ENCODE measurements around the gene EIF3D. TPM values are rescaled to one million over a fixed set of nuclear protein-coding genes. Genes with fewer than 3 reads are reported as not detected.

EIF3D gene
- total and polyA plus RNA-seq, 9 of the 15 experiments (the other 6 are each of a cell fraction or from before 2014, with no cell fraction given) = 191 to 422 (median 279) TPM

DNA sequence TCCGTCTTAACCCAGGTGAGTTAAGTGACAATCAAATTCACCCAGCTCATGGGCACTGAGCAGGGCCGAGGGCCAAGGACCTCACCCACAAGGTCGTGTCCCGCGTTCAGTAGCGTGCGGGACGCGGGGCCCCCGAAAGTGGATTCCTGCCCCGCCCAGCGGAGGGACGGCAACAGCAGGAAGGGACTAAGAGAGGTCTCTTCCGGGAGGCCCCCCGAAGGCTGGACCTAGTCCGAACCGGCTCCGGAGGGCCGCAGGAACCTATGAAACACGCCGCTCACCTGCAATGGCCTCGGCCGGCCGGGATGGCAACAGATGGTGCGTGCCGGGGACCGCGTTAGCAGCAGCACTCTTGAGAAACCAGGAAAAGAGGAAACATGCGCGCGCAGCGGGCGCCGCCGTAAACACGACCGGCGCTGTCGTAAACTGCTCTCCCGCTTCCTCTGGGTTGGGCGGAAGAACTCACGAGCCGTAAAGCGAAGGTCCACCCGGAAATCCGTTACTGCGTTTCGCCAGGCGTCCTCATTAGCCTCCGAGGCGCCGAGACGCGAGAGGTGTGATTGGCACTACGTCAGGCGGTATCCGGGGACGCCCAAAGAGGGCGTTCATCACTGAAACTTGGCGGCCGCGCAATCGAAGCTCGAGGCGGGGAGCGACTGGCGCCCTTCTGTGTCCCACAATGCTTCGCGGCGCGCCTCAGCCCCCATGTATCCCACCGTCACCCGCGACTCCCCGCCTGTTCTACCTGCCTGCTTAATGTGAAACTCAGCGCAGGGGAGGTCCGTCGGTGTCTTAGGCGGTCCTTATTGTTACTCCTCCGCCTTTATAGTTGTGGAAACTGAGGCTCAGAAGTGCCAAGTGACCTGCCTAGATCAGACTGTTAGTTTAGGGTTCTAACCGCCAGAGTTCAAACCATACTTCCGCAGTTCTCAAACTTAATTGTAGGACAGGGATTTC, at the start of gene EIF3D (continued):
- TF ChIP-seq, protein P1, sequence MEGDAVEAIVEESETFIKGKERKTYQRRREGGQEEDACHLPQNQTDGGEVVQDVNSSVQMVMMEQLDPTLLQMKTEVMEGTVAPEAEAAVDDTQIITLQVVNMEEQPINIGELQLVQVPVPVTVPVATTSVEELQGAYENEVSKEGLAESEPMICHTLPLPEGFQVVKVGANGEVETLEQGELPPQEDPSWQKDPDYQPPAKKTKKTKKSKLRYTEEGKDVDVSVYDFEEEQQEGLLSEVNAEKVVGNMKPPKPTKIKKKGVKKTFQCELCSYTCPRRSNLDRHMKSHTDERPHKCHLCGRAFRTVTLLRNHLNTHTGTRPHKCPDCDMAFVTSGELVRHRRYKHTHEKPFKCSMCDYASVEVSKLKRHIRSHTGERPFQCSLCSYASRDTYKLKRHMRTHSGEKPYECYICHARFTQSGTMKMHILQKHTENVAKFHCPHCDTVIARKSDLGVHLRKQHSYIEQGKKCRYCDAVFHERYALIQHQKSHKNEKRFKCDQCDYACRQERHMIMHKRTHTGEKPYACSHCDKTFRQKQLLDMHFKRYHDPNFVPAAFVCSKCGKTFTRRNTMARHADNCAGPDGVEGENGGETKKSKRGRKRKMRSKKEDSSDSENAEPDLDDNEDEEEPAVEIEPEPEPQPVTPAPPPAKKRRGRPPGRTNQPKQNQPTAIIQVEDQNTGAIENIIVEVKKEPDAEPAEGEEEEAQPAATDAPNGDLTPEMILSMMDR (IDR thresholded peaks at IDR 0.05 in 2 of 3, conservative IDR thresholded peaks at IDR 0.05 in 1 of 3; ENCODE audit: insufficient read depth in 2 of 3, low read depth in 1 of 3, low read length in 3 of 3) = peak in 2 of 3 experiments; percentile 8 to 14; a peak in 1 of 6 replicates
- TF ChIP-seq ZNF384 (IDR thresholded peaks at IDR 0.05; ENCODE audit: low read depth, low read length) = 0 out of 2 replicates have a peak, but pooled peaks have one; percentile 9
- no peak for TF ChIP-seq RFX7 (CRISPR knock-in tag; IDR thresholded peaks at IDR 0.05)
- TF ChIP-seq, protein P2, sequence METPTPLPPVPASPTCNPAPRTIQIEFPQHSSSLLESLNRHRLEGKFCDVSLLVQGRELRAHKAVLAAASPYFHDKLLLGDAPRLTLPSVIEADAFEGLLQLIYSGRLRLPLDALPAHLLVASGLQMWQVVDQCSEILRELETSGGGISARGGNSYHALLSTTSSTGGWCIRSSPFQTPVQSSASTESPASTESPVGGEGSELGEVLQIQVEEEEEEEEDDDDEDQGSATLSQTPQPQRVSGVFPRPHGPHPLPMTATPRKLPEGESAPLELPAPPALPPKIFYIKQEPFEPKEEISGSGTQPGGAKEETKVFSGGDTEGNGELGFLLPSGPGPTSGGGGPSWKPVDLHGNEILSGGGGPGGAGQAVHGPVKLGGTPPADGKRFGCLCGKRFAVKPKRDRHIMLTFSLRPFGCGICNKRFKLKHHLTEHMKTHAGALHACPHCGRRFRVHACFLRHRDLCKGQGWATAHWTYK (CRISPR knock-in tag; IDR thresholded peaks at IDR 0.05) = peak; percentile 17; the same call in 1 of the 2 replicates
- no peak for TF ChIP-seq HNRNPH1 (optimal IDR thresholded peaks at IDR 0.05; ENCODE audit: low read depth, low read length)
- TF ChIP-seq ADNP (tag; IDR thresholded peaks at IDR 0.05) = no peak
- no peak for TF ChIP-seq ZNF146 (CRISPR knock-in tag; IDR thresholded peaks at IDR 0.05; ENCODE audit: unreplicated experiment)
- no peak for TF ChIP-seq CREBBP (IDR thresholded peaks at IDR 0.05; ENCODE audit: low read depth, low read length)
- TF ChIP-seq, protein P3, sequence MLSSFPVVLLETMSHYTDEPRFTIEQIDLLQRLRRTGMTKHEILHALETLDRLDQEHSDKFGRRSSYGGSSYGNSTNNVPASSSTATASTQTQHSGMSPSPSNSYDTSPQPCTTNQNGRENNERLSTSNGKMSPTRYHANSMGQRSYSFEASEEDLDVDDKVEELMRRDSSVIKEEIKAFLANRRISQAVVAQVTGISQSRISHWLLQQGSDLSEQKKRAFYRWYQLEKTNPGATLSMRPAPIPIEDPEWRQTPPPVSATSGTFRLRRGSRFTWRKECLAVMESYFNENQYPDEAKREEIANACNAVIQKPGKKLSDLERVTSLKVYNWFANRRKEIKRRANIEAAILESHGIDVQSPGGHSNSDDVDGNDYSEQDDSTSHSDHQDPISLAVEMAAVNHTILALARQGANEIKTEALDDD (IDR thresholded peaks at IDR 0.05) = no peak
- no peak for TF ChIP-seq SLC30A9 (CRISPR knock-in tag; IDR thresholded peaks at IDR 0.05)
- TF ChIP-seq BCOR (IDR thresholded peaks at IDR 0.05) = peak; percentile 34; the same call in 1 of the 2 replicates
- TF ChIP-seq, protein P4, sequence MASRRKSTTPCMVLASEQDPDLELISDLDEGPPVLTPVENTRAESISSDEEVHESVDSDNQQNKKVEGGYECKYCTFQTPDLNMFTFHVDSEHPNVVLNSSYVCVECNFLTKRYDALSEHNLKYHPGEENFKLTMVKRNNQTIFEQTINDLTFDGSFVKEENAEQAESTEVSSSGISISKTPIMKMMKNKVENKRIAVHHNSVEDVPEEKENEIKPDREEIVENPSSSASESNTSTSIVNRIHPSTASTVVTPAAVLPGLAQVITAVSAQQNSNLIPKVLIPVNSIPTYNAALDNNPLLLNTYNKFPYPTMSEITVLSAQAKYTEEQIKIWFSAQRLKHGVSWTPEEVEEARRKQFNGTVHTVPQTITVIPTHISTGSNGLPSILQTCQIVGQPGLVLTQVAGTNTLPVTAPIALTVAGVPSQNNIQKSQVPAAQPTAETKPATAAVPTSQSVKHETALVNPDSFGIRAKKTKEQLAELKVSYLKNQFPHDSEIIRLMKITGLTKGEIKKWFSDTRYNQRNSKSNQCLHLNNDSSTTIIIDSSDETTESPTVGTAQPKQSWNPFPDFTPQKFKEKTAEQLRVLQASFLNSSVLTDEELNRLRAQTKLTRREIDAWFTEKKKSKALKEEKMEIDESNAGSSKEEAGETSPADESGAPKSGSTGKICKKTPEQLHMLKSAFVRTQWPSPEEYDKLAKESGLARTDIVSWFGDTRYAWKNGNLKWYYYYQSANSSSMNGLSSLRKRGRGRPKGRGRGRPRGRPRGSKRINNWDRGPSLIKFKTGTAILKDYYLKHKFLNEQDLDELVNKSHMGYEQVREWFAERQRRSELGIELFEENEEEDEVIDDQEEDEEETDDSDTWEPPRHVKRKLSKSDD (conservative IDR thresholded peaks at IDR 0.05; ENCODE audit: low read length) = no peak
- no peak for TF ChIP-seq GATAD2A (IDR thresholded peaks at IDR 0.05)
- no peak for TF ChIP-seq FOXJ3 (CRISPR knock-in tag; IDR thresholded peaks at IDR 0.05)
- TF ChIP-seq CHD2 (IDR thresholded peaks at IDR 0.05; ENCODE audit: low read depth, low read length) = peak; percentile 37; the same call in 1 of the 2 replicates
- TF ChIP-seq NR2C1 (IDR thresholded peaks at IDR 0.05) = no peak
- 0 out of 2 replicates have a peak, but pooled peaks have one; percentile 18 for TF ChIP-seq NR2C1 (tag; IDR thresholded peaks at IDR 0.05)

Measured in K562 (cell line).